Measurements from ENCODE around the gene USP44.

- TF ChIP-seq MAFK (IDR thresholded peaks at IDR 0.05; ENCODE audit: low read depth, low read length): no peak
- TF ChIP-seq RFX5 (IDR thresholded peaks at IDR 0.05; ENCODE audit: low read depth, low read length): no peak
- no peak for TF ChIP-seq CTCF (conservative IDR thresholded peaks at IDR 0.05; ENCODE audit: low read depth, low read length)
- TF ChIP-seq POLR2A (IDR thresholded peaks at IDR 0.05; ENCODE audit: low read depth, low read length): no peak
- TF ChIP-seq NFE2L2 (IDR thresholded peaks at IDR 0.05; ENCODE audit: low read depth, low read length): no peak
- no peak for TF ChIP-seq ELK1 (IDR thresholded peaks at IDR 0.05; ENCODE audit: borderline replicate concordance, low read depth, low read length)
- no peak for TF ChIP-seq SMC3 (IDR thresholded peaks at IDR 0.05; ENCODE audit: low read depth, low read length)
- TF ChIP-seq CHD1 (IDR thresholded peaks at IDR 0.05; ENCODE audit: low read depth, low read length): no peak
- no peak for TF ChIP-seq MXI1 (IDR thresholded peaks at IDR 0.05; ENCODE audit: borderline replicate concordance, low read depth, low read length)
- TF ChIP-seq BHLHE40 (IDR thresholded peaks at IDR 0.05; ENCODE audit: low read depth, low read length): no peak
- no peak for TF ChIP-seq RCOR1 (IDR thresholded peaks at IDR 0.05; ENCODE audit: insufficient replicate concordance, low read length)
These were observed 69.4 kb downstream of the USP44 start for GRCh38 chr12:95481888-95482287.

Data from IMR-90 (cell line).